NOMO-1 (cell line): ENCODE measurements around the gene CHRFAM7A.
"Not testable (repeated sequence)": the region's sequence is repeated elsewhere in the genome, so short reads cannot be mapped to it uniquely, and the experiment has no call there.

Experiments used
- DNase-seq, 2 experiments: peaks; one replicate each; lab custom pipeline; 2025; ENCODE audit not compliant: unreplicated experiment in 2 of 2; lab: John Stamatoyannopoulos, UW

CHRFAM7A gene

GRCh38 chr15:30392766-30393663, at the start of gene CHRFAM7A:
Gene CHRFAM7A (minus strand): TSS chr15:30393540. CDS start chr15:30383351, 10,189 bp downstream.
- not testable (repeated sequence) for DNase-seq

GRCh38 chr15:30438348-30438747, 45.0 kb upstream of the CHRFAM7A start:
- DNase-seq: not testable (repeated sequence)

DNA sequence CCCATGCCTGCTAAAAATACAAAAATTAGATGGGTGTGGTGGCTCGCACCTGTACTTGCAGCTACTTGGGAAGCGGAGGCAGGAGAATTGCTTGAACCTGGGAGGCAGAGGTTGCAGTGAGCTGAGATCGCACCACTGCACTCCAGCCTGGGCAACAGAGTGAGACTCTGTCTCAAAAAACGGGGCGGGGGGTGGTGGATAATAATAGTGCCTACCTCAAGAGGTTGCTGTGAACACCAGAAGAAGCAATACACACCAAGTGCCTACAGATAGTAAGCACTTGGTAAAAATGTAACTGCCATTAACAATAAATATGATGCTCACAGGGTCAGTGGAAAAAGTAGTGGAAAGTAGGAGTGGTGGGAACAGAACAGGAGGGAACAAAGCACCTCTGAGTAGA, 42.5 kb upstream of the CHRFAM7A start:
- not testable (repeated sequence) for DNase-seq

GRCh38 chr15:30420723-30421122, 27.4 kb upstream of the CHRFAM7A start:
- DNase-seq: not testable (repeated sequence)

DNA sequence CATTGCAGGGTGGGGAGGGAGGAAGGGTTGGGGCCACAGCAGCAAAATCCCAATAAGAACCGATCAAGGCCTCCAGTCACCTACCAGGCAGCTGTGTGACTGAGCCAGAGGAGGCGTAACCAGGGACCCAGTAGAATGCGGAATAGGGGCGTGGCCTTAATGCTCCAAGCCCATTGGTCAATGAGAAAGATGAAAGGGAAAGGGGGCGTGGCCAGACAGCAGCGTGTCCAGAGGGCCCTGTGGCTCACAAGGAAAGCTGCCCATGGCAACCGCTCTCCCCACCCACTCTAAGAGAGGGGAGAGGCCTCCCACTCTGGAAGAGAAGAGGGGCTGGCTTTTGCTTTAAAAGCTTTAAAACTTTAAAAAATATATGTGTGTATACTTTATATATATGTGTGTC, 20.8 kb upstream of the CHRFAM7A start, which contains the start of gene GOLGA8R:
Gene GOLGA8R (minus strand): TSS at position 101 of the 400 bp plus-strand sequence. CDS start 98 bp downstream, at position 3.
- not testable (repeated sequence) for DNase-seq

GRCh38 chr15:30407636-30408035, 14.3 kb upstream of the CHRFAM7A start:
- DNase-seq: not testable (repeated sequence)

GRCh38 chr15:30398988-30399387, 5.6 kb upstream of the CHRFAM7A start:
- DNase-seq: not testable (repeated sequence)

GRCh38 chr15:30393664-30393991, 288 bp upstream of the CHRFAM7A start:
- not testable (repeated sequence) for DNase-seq

GRCh38 chr15:30386318-30386887, 6.9 kb downstream of the CHRFAM7A start:
- not testable (repeated sequence) for DNase-seq

GRCh38 chr15:30377082-30377413, 16.3 kb downstream of the CHRFAM7A start:
- not testable (repeated sequence) for DNase-seq

GRCh38 chr15:30376375-30377081, 16.8 kb downstream of the CHRFAM7A start:
- DNase-seq: not testable (repeated sequence)

DNA sequence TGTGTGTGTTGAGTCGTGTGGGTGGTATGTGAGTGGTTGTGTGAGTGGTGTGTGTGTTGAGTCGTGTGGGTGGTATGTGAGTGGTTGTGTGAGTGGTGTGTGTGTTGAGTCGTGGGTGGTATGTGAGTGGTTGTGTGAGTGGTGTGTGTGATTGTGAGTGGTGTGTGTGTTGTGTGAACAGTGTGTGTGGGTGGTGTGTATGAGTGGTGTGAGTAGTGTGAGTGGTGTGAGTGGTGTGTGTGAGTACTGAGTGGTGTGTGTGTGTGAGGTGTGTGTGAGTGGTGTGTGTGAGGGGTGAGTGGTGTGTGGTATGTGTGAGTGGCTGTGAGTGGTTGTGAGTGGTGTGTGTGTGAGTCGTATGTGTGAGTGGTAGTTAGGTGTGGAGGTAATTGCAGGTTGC, 17.5 kb downstream of the CHRFAM7A start:
- DNase-seq: not testable (repeated sequence)

GRCh38 chr15:30374862-30375261, 18.5 kb downstream of the CHRFAM7A start:
- DNase-seq: not testable (repeated sequence)

DNA sequence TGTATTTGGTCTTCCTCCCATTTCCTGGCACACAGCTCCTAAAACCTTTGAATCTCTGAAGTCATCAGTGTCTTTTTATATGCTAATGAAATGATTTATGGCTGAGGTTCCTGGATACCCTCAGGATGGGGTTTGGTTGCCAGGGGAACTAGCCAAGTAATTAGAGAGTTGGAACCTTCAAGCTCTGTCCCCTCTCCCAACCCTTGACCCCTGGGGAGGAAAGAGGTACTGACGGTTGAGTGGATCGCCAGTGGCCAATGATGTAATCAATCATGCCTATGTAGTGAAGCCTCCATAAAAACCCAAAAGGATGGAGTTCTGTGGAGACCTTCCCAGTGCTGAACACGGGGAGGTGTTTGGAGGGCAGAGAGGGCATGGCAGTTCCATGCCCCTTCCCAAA, 25.1 kb downstream of the CHRFAM7A start:
- DNase-seq: not testable (repeated sequence)

- DNase-seq: not testable (repeated sequence)
Observed at GRCh38 chr15:30367246-30367645, 26.1 kb downstream of the CHRFAM7A start.

DNA sequence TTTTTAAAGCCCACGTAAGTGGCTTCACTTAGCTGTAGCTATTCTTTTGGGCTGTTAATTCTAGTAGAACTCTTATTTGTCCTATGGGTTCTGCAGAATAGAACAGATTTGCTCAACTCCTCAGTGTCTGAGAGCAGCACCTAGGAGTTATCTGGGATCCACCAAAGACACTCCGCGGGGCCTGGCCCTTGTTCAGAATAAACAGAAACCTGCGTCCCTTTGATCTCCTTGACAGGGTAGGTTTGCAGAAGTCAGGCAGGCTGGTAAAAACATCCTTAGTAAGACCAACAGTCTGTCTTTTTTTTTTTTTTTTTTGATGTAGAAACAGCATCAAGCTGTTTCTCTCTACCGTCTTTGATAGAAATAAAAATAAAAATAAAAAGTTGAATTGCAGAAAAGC, 31.9 kb downstream of the CHRFAM7A start:
- DNase-seq: not testable (repeated sequence)

GRCh38 chr15:30360990-30361389, 32.4 kb downstream of the CHRFAM7A start:
- DNase-seq: not testable (repeated sequence)

GRCh38 chr15:30355043-30355442, 38.3 kb downstream of the CHRFAM7A start:
- not testable (repeated sequence) for DNase-seq

GRCh38 chr15:30349803-30350202, 43.5 kb downstream of the CHRFAM7A start:
- not testable (repeated sequence) for DNase-seq

DNA sequence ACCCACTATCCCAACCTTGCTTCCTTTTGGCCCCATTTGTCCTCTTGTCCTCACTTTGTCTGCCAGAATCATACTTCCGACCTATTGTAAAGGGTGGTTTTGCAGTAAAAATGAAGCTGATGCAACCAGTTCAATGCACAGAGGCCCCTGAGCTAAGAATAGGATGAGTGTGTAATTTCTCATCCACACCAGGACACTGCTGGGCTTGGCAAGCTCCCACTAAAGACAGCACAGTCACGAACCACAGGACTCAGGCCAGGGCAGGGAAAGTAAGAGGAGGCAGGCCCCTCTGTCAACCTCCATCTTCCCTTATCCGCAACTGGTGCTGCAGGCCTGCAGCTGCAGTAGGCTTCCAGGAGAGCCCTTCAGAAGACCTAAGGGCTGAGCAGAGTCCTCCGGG, 56.8 kb downstream of the CHRFAM7A start:
- not testable (repeated sequence) for DNase-seq

DNA sequence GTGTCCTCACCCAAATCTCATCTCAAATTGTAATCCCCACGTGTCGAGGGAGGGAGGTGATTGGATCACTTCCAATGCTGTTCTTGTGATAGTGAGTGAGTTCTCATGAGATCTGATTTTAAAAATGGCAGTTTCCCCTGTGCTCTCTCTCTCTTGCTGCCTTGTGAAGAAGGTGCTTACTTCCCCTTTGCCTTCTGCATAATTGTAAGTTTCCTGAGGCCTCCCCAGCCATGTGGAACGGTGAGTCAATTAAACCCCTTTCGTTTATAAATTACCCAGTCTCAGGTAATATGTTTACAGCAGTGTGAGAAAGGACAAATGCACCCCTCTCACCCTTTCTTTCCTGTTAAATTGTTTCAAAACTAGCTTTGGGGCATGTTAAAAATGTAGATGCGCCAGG, 59.2 kb downstream of the CHRFAM7A start:
- not testable (repeated sequence) for DNase-seq
